NCI-H82 (cell line): ENCODE measurements around the gene C22orf23.

ENCODE experiments used
- DNase-seq: peaks from one replicate; lab custom pipeline; 2025; lab: John Stamatoyannopoulos, UW

C22orf23 gene

DNA sequence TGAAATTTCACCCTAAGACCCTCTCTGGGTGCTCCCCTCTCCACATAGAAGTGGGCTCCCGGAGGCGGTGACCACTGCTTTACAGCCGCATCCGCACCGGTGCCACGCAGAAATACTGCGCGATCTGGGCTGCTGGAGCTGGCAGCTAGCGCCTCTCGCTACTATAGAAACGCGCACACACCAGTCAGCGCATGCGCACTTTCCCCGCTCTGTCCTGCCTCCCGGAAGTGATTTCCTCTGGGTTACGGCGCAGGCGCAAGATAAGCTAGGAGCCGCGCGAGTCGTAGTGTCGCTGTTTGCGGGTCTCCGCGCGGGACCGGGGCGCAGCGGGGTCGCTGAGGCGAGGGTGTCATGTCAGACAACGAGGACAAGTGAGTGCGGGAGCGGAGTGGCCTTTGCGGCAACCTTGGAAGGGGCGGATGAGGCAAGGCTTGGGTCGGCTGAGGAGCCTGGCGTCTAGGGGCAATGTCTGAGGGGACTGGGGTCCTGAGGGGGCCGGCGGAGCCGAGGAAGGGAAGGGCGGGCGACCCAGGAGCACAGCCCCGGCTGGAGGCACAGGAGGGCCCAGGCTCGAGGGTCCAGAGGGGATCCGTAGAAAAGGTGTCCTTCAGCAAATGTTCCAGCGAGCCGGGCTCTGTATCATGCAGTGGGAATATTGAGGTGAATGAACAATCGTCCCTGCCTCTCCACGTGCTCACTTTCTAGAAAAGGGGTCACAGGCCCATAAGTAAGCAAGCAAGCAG lies at the start of gene C22orf23, which contains the start of gene POLR2F:
TSS of gene C22orf23 (minus strand) at position 165 of the 743 bp plus-strand sequence. CDS start 452 bp downstream, outside the sequence.
TSS of gene POLR2F (plus strand) at position 263 of the 743 bp plus-strand sequence. CDS start at position 352, 89 bp downstream.
- DNase-seq: peak; percentile 97

DNA sequence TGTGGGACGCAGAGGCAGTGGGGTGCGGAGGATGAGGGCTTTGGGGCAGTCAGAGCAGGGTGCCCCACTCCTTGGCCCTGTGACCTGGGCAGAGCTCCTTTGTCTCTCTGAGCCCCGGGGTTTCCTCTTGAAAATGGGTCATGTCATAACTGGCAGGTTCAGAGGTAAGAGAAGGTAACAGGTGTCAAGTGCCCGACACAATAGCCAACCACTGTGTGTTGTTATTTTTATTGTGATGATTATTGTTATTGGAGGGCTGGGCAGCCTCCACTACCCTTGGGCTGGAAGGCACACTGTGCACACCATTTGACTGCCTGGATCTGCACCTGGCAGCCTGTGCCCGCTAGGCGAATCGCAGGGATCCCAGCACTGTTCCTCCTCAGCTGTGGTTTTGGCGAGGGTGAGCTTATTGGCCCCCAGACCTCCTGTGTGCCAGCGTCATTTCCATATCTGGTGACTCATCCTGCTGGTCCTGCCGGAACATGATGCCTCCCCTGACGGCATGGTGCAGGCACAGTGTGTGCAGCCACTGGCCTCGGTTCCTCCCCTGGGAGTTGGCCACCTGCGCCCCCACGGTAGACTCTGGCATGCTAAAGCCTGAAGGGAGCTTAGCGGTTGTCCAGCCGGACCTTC lies 46.4 kb upstream of the C22orf23 start:
- DNase-seq: no peak

DNA sequence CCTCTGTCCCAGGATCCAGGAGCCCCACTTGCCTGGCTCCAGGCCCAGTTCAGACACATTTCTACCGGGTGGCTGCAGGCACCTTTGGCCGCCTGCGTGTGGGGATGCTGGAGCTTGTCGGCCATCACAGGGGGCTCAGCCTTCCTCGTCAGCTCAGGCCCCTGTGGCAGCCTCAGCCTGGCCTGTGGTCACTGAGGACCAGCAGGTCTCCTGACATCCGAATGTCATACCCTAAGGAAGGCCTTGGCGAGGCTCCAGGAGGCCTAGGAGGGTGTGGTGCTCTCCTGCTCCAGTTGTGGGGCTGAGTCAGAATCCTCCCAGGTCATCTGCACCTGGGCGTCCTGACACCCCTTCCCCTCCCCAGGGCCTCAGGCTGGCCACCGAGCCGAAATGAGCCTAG lies 45.8 kb upstream of the C22orf23 start:
- no peak for DNase-seq

DNA sequence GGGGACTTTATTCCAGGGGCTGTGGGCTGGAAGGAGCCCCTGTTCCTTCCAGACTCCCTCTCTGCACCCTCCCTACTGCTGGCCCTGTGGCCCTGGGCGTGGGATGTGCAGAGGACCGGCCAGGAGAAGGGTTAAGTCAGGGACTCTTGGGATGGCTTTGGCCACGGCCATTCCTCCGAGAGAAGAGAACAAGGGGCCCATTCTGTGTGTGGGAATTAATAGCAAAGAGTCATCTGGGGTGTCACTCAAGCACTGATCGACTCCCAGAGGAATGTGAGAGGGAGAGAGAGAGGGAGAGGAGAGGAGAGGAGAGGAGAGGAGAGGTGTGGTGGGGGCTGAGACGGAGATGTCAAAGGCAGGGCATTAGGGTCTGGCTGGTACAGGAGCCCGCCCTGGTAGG lies 45.1 kb upstream of the C22orf23 start:
- no peak for DNase-seq

DNA sequence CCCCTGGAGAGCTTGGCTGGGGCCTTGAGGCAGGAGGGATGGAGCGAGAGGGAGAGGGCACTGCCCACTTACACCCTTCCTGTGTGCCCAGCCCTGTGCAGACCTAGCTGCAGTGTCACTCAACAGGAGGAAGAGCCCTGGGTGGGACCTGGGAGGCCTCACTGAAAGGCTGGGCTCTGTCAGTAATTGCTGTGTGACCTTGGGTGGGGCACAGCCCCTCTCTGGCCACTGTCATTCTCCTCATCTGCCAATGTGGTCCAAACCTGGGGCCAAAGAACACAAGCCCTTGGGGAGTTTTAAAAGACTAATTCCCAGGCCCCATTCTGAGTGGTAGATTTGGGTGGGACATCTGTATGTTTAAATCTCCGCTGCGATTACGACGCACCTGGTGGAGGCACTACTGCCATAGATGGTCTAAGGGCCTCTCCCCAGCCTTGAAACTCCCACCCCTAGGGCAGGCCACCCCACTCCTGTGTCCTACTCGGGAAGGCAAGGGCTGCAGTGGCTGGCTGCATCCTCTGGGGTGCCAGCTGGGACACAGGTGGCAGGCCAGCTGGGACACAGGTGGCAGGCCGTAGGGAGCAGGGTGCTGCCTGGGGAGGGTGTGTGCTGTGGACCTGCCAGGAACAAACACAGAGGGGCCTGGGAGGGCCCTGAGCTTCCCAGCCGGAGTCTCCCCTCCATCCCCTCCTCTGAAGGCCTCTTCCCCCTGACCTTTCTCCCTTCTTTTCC lies 43.3 kb upstream of the C22orf23 start:
- peak; percentile 15 for DNase-seq

DNA sequence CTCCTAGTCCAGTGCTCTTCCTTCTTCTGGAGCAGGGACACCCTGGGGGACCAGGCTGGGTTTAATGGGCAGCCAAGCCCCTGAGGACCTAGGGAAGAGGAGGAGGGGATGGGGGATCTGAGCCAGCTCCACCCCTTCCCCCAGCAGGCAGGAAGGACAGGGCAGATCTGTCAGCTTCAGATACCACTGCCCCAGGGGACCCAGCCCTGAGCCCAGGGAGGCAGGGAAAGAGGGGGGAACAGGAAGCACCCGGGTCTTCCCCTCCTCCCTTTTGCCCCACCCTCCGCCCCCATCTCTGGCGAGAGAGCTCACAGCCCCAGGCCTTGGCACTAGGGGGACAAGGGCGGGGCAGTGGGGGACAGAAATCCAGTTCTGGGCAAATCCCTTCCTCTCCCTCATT lies 42.7 kb upstream of the C22orf23 start:
- DNase-seq: peak; percentile 8

DNA sequence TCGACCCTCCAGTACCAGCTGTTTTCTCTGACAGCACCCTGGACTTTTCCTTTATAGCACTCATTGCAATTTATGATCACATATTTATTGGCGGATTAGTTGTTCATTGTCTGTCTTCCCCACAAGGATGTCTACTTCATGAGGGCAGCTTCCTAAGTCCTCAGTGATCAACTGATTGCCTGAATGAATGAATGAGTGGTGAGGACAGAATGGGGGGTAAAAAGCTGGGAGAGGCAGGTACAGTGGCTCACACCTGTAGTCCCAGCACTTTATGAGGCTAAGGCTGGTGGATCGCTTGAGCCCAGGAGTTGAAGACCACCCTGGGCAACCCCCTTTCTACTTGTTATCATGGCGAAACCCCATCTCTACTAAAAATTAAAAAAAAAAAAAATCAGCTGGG lies 42.1 kb upstream of the C22orf23 start:
- no peak for DNase-seq

DNA sequence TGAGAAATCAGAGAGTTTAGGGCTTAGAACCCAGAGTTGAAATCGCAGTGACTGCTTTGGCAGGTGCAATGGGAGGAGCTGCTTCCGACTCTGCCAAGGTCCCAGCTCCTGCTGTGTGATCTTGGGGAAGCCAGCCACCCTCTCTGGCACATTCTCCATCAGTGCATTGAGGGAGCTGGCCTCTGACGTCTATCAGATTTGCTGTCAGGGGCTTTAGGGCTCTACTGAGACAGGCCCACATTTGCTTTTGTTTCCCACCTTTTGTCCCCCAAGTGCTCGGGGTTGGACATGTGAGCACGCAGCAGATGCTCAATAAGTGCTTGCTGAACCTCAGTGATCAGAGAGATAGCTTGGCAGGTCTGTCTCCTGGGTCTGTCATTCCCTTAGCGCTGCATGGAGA lies 41.6 kb upstream of the C22orf23 start:
- no peak for DNase-seq

DNA sequence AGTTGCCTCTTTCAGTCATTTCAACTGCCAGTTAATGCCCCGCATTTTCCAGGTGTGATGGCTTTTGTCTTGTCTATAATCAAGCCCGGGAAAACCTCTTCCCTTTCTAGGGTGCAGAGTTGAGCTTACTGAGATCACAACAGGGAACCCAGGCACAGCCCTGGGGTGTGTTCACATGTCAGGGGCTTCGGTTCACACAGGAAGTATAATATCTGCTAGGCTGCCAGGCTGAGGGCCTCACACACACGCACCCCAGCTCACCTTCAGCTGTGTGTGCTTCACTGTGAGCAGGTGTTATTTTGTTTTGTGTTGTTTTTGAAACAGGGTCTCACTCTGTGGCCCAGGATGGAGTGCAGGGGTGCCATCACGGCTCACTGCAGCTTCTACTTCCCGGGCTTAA lies 40.6 kb upstream of the C22orf23 start:
- DNase-seq: no peak

DNA sequence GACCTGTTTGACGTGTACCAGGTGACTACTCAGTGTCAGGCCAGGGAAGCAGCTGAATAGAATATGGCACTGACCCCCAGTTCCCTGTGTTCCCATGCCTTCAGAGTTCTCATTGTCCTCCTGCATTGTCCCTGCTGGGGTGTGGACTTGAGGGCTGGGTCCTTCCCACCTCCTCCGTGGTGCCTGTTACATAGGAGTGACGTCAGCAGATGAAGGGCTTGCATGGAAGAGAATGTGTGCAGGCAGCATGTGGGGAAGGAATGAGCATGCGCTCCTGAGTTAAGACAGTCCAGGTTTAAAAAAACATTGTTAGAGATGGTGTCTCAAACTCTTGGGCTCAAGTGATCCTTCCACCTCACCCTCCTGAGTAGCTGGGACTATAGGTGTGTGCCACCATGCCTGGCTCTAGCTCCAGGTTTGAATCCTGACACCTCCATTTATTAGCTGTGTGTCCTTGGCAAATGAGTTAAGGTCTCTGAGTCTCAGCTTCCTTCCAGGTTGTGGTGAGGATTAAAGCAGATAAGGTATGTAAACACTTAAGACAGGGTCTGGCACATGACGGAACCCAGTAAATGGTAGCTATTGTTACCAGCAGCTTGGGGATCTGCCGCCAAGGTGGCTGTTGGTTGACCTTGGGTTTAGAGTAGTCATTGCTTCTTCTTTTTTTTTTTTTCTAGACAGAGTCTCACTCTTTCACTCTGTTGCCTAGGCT lies 38.5 kb upstream of the C22orf23 start:
- DNase-seq: no peak

DNA sequence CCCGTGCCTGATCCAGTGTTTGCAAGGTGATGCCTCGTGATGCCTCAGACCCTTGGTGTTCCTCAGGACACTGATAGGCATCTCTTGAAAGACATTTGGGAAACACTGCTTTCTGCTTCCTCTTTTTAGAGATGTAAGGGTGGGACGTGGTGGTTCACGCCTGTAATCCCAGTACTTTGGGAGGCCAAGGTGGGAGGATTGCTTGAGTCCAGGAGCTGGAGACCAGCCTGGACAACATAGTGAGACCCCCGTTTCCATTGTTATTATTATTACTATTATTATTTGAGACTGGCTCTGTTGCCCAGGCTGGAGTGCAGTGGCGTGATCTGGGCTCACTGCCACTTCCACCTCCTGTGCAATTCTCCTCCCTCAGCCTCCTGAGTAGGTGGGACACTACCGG lies 37.5 kb upstream of the C22orf23 start:
- DNase-seq: no peak

DNA sequence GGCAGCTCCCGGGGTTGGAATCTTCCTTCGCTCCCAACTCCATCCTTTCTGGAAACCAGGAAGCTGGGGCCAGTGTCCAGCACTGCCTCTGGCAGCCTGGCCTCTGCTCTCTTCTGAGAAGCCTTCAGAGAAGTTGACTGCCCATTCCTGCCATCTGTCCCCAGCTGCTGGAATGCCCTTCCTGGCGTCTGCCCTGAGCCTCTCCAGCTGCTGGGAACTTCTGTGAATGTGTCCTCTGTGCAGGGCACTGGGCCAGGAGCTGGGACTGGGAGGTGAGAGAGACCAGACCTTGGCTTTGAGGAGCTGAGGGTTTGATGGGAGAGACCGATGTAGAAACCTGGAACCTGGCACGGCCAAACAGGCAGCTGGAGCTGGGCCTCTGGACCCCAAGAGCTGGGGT lies 36.9 kb upstream of the C22orf23 start:
- no peak for DNase-seq

DNA sequence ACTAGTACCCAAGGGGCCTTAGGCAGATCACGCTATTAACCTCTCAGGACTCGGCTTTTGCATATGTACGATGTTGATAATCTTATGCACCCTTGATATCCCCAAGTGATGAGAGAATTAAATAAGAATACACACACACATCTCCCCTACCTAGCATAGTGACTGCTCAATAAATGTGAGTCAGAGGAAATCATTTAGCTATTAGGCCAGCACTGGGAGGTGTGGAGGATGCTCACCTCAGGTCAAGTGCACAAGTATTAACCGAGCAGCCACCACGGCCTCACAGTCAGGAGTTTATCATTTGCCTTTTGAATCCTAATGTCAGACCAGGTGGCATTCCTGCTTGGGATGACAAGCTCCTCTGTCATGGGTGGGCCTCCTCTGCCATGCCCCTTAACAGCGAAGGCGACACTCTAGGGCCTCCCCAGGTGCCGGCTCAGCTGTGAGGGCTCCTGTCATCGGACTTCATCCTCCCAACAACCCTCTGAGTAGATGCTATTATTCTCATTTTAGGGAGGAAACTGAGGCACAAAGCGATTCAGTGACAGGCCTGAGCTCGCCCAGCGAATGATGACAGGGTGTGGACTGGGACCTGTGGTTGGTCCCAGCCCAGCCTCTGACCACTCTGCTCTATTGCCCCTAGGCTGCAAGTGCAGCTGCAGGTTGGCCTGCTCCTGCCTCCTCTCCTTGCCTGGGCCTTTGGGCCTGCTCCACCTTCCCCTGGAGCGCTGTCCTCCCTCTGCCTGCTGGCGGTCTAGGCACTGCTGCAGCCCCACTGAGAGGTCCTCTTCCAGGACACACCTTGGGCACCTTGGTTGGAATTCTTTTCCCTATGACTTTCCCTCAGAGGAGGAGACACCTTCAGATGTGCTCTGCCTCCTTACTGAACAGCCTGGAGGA lies 36.0 kb upstream of the C22orf23 start:
- no peak for DNase-seq

DNA sequence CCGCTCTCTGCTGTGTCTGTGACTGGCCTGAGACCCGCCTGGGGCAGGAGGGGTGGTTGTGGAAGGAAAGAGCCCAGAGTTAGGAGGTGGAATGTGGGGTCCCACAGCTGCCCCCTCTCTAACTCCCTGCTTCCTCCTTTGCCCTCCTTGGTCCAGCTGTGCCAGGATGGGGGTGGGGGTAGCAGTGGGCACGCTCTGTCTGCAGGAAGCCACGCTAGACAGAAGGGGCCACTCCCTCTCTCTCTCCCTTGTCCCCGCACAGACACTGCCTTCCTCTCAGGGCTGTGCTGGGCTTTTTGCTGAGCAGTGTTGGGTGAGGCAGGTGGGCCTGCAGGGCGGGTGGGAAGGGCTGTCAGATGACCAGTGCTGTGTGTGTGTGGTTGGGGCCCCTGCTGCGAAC lies 33.0 kb upstream of the C22orf23 start:
- no peak for DNase-seq

DNA sequence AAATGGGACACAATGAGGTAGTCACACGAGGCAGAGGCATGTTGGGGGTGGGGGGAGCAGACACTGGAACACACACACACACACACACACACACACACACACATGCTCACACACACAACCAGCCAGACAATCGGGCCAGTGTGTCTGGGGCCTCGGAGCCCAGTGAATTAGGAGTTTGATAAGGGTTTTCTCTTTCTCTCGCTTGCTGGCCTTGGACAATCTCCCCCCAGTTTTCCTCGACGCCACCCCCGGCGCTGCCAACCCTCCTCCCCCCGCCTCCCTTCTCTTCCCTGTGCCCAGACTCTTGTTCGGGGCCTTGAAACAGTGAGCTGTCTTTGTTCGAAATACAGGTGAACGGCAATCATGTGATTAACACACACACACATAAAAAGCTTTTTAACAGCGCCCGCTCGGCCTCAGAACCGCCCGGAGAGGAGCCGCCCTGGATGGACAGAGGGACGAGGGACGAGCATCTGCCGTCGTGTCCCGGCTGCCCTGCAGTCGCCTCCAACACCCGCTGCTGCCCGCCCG lies 32.4 kb upstream of the C22orf23 start:
- no peak for DNase-seq

DNA sequence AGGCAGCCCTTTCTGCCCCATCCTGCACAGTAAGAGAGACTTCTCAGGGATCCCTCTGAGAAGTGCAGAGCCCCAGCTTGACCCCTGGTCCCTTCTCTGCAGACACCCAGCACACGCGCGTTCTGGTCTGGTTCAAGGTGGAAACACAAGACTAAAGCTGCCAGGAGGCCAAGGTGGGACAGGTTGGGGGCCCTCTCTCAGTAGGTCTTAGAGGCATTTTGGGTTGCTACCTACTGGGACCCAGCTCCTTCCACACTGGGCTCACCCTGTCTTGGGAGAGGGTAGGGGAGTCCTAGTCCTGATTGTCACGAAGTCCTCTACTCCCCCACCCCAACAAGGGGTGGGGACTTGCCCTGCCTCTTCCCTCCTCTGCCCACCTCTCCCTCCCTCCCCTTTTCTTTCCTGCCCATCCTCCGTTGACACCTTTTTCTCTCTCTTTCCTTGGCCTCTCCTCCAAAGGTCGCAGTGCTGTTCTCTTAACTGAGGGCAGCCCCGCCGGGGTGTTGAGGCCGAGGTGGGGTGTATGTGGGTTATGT lies 31.7 kb upstream of the C22orf23 start:
- DNase-seq: no peak

DNA sequence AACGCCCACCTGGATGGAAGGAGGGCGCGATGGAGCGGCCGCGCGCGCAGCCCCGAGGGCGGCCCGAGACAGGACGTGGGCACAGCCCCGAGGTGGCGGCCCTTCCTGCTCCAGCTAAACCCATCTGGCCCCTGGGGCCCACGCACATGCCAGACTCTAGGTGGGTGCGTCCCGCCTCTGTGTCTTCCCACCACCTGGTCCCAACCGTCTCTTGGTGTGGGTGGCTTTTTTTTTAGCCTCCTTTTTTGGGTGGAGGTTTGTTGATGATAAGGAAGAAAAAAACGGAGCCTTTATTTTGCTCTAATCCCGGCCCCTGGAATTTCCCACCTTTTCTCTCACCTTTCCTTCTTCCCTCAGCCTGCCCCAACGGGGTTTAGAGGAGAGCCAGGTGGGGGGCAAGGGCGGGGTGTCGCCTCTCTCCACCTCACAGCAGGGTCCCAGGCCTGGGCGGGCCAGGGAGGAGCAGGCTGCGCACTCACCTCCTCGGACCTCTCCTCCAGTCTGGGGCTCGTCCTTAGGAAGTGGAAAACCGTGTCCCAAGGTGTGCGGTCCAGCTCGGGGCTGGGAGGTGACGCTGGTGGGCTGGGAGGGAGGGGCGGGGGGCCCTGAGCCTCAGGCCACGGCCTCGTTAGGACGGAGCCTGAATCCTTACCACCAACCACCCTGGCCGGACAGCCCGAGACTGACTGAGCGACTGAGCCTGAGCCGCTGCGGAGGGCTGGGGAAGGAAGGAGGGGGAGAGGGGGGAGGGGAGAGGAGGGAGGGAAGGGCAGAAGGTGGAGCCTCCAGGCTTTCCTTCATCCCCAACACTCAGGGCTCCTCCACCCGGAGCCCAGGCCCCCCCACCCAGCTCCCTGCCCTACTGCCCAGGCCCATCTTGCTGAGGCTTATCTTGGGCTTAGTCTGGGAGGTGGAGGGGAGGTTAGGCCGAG lies 30.7 kb upstream of the C22orf23 start, which contains the start of gene SOX10:
TSS of gene SOX10 (minus strand) at position 696 of the 932 bp plus-strand sequence. CDS start 771 bp downstream, outside the sequence.
- DNase-seq: peak; percentile 3

DNA sequence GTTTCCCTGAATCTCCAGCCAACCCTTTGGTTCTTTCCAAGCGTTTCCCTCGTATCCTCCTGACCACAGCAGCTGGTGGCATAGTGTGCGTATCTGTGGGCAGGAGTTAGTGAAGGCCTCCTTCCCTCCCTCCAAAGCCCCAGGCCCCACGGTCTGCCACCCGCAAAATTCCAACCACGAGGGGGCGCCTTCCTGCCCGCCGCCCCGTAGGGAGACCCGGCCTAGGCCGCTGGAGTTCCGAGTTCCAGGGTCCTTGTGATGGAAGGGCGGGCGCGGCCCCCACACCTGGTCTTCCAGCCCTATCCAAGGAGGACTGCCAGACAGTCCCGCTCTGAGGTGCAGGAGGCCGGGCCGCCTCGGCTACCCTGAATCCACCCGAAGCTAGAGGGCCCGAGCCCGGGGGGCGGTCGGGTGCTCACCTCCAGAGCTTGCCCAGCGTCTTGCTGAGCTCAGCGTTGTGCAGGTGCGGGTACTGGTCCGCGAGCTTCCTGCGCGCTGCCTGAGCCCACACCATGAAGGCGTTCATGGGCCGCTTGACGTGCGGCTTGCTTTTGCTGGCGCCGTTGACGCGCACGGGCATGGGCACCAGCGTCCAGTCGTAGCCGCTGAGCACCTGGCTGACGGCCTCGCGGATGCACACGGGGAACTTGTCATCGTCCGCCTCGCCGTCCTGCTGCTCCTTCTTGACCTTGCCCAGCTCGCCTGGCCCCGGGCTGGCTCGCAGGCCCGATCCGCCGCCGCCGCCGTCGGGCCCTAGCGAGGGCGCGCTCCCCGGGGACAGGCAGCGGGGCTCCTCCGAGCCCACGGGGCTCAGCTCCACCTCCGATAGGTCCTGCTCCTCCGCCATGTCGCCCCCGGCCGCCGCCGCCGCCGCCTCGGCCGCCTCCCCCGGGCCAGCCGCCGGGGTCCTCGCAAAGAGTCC lies 29.8 kb upstream of the C22orf23 start:
- no peak for DNase-seq
